ENCODE data around the gene TMEM11.
A peak's percentile ranks its signal among the peaks of the same experiment; 100 is the strongest.

TMEM11 gene

GRCh38 chr17:21232033-21232749 is 18.2 kb upstream of the TMEM11 start:
- TF ChIP-seq GATA2 (IDR thresholded peaks at IDR 0.05; ENCODE audit: low read depth, low read length) (no peak), GATA3 (IDR thresholded peaks at IDR 0.05; ENCODE audit: low read depth, low read length) (no peak)

- TF ChIP-seq GATA2 (IDR thresholded peaks at IDR 0.05; ENCODE audit: low read depth, low read length) (no peak), GATA3 (IDR thresholded peaks at IDR 0.05; ENCODE audit: low read depth, low read length) (no peak)
These were observed 17.6 kb upstream of the TMEM11 start for GRCh38 chr17:21231533-21231932.

DNA sequence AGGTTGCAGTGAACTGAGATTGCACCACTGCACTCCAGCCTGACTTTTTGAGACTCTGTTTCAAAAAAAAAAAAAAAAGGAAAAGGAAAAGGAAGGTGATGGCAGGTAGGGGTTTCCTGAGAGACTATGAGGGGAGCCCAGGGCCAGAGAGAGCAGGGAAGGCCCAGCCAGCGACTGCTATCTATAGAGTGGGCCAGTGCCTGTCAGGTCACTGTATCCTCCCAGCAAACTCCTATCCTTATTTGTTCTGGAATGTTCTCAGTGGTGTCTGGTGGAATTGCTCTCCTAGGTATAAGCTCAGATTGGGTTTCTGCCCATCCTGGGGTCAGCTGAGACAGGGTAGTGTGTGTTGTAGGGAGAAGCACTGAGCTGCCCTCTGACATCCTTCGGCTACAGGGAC is 14.9 kb upstream of the TMEM11 start:
- no peak for TF ChIP-seq GATA3 (IDR thresholded peaks at IDR 0.05; ENCODE audit: low read depth, low read length)
- no peak for TF ChIP-seq GATA2 (IDR thresholded peaks at IDR 0.05; ENCODE audit: low read depth, low read length)

DNA sequence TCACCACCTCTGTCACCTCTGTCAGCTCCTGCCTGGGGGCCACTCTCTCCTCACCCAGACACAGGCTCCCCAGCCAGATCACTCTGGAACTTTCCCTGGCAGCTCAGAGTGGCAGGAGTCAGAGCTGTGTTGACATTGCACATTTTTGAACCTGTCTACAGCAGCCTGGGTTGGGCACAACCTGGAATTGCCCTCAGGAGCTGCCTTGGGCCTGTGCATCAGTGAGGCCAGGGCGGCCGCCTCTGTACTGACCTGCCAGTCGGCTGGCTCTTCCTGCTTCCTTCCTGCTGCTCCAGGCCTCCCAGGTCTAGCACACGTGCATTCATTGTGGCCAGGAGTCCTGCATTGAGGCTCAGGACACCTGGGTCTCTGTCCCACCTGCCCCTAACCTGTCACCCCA is 14.2 kb upstream of the TMEM11 start:
- TF ChIP-seq GATA2 (IDR thresholded peaks at IDR 0.05; ENCODE audit: low read depth, low read length) (no peak), GATA3 (IDR thresholded peaks at IDR 0.05; ENCODE audit: low read depth, low read length) (no peak)

- TF ChIP-seq GATA3 (IDR thresholded peaks at IDR 0.05; ENCODE audit: low read depth, low read length) (no peak), GATA2 (IDR thresholded peaks at IDR 0.05; ENCODE audit: low read depth, low read length) (no peak)
These were observed 9.1 kb upstream of the TMEM11 start for GRCh38 chr17:21223086-21223485.

GRCh38 chr17:21218831-21219380 is 4.9 kb upstream of the TMEM11 start:
- no peak for TF ChIP-seq GATA3 (IDR thresholded peaks at IDR 0.05; ENCODE audit: low read depth, low read length)

- TF ChIP-seq GATA2 (IDR thresholded peaks at IDR 0.05; ENCODE audit: low read depth, low read length) (no peak), GATA3 (IDR thresholded peaks at IDR 0.05; ENCODE audit: low read depth, low read length) (no peak)
These were observed 4.1 kb upstream of the TMEM11 start for GRCh38 chr17:21218101-21218500.

GRCh38 chr17:21217346-21217745 is 3.4 kb upstream of the TMEM11 start:
- no peak for TF ChIP-seq GATA3 (IDR thresholded peaks at IDR 0.05; ENCODE audit: low read depth, low read length)
- TF ChIP-seq GATA2 (IDR thresholded peaks at IDR 0.05; ENCODE audit: low read depth, low read length): no peak

GRCh38 chr17:21215935-21216334 is 2.0 kb upstream of the TMEM11 start:
- TF ChIP-seq GATA2 (IDR thresholded peaks at IDR 0.05; ENCODE audit: low read depth, low read length): no peak
- TF ChIP-seq GATA3 (IDR thresholded peaks at IDR 0.05; ENCODE audit: low read depth, low read length): no peak

- peak; percentile 25; the same call in 1 of the 2 replicates for TF ChIP-seq GATA2 (IDR thresholded peaks at IDR 0.05; ENCODE audit: low read depth, low read length)
- TF ChIP-seq GATA3 (IDR thresholded peaks at IDR 0.05; ENCODE audit: low read depth, low read length): no peak
These were observed 998 bp upstream of the TMEM11 start for GRCh38 chr17:21214777-21215541.

DNA sequence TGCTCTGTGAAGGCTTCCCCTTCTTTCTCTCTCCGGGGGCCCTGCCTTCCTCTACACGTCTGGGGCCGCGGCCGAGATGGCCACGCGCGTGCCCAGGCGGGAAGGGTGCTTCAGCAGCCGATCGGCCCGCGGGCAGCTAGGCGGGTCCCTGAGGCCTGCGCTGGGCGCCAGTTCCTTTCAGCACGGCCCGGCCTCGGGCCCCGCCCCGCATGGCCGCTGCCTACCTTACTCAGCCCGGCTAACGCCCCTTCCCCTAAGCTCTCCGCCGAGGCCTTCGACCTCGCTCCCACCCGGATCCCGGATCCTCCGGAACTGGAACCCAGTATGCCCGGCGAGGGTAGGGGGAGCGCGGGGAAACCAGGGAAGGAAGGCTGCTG is 335 bp downstream of the TMEM11 start:
- no peak for TF ChIP-seq GATA3 (IDR thresholded peaks at IDR 0.05; ENCODE audit: low read depth, low read length)
- TF ChIP-seq GATA2 (IDR thresholded peaks at IDR 0.05; ENCODE audit: low read depth, low read length): no peak

GRCh38 chr17:21212826-21213637 is 929 bp downstream of the TMEM11 start:
- TF ChIP-seq GATA2 (IDR thresholded peaks at IDR 0.05; ENCODE audit: low read depth, low read length) (no peak), GATA3 (IDR thresholded peaks at IDR 0.05; ENCODE audit: low read depth, low read length) (no peak)

GRCh38 chr17:21211825-21212479 is 2.0 kb downstream of the TMEM11 start:
- TF ChIP-seq GATA2 (IDR thresholded peaks at IDR 0.05; ENCODE audit: low read depth, low read length) (no peak), GATA3 (IDR thresholded peaks at IDR 0.05; ENCODE audit: low read depth, low read length) (no peak)

Measured in SH-SY5Y (cell line).